SK-N-SH treated with all-trans-retinoic acid at 6 μM for 48 hours (cell line): ENCODE data around the gene ERH.
A peak's percentile ranks its signal among the peaks of the same experiment; 100 is the strongest.

Experiments
- ATAC-seq: fragments of 200-7000 bp; cut with Tn5 transposase; 3 replicates; pipeline ENCODE4 v1.9.1; 2020; ENCODE audit warnings: mild to moderate bottlenecking, moderate library complexity
- ARNTL ChIP-seq: fragments of 450-650 bp; formaldehyde crosslinking; IDR thresholded peaks from 2 replicates; pipeline ENCODE4 v1.5.0; 2020; ENCODE audit warnings: low read depth, mild to moderate bottlenecking, moderate library complexity, borderline replicate concordance
- BACH2 ChIP-seq: fragments of 250-450 bp; sonication (Bioruptor Pico); IDR thresholded peaks from 2 replicates; pipeline ENCODE4 v1.9.0; 2021; ENCODE audit warnings: mild to moderate bottlenecking, borderline replicate concordance
- CREB5 ChIP-seq: fragments of 250-450 bp; sonication (Bioruptor Pico); IDR thresholded peaks from 2 replicates; pipeline ENCODE4 v1.5.1; 2020; ENCODE audit warnings: low read depth, mild to moderate bottlenecking, moderate library complexity
- CSDC2 ChIP-seq: fragments of 250-450 bp; sonication (Bioruptor Pico); IDR thresholded peaks from 2 replicates; pipeline ENCODE4 v1.5.0; 2020; ENCODE audit warnings: mild to moderate bottlenecking, moderate library complexity
- CSRNP3 ChIP-seq: fragments of 250-450 bp; sonication (Bioruptor Pico); IDR thresholded peaks from 2 replicates; pipeline ENCODE4 v1.5.1; 2021; ENCODE audit warnings: mild to moderate bottlenecking, moderate library complexity
- ESRRG ChIP-seq: fragments of 250-450 bp; sonication (Bioruptor Pico); IDR thresholded peaks from 2 replicates; pipeline ENCODE4 v1.6.1; 2021; ENCODE audit warnings: mild to moderate bottlenecking
- GLIS3 ChIP-seq: fragments of 250-450 bp; sonication (Bioruptor Pico); IDR thresholded peaks from 2 replicates; pipeline ENCODE4 v1.5.0; 2020; ENCODE audit warnings: mild to moderate bottlenecking, moderate library complexity
- ISL1 ChIP-seq: fragments of 250-450 bp; sonication (Bioruptor Pico); IDR thresholded peaks from 2 replicates; pipeline ENCODE4 v2.1.2; 2022; ENCODE audit warnings: mild to moderate bottlenecking, moderate library complexity
- OSR1 ChIP-seq: fragments of 250-450 bp; sonication (Bioruptor Pico); IDR thresholded peaks from 2 replicates; pipeline ENCODE4 v1.8.0; 2022; ENCODE audit warnings: moderate library complexity, mild to moderate bottlenecking, inconsistent platforms
- PATZ1 ChIP-seq: fragments of 250-450 bp; sonication (Bioruptor Pico); IDR thresholded peaks from 2 replicates; pipeline ENCODE4 v1.8.0; 2020; ENCODE audit warnings: mild to moderate bottlenecking, moderate library complexity, borderline replicate concordance
- POU6F1 ChIP-seq: fragments of 250-450 bp; sonication (Bioruptor Pico); IDR thresholded peaks from 2 replicates; pipeline ENCODE4 v1.8.0; 2021; ENCODE audit warnings: low read depth, mild to moderate bottlenecking, moderate library complexity, borderline replicate concordance
- PPARA ChIP-seq: fragments of 250-450 bp; sonication (Bioruptor Pico); IDR thresholded peaks from 2 replicates; pipeline ENCODE4 v1.5.0; 2020; ENCODE audit warnings: mild to moderate bottlenecking, borderline replicate concordance
- RARB ChIP-seq: fragments of 250-450 bp; sonication (Bioruptor Pico); IDR thresholded peaks from 2 replicates; pipeline ENCODE4 v1.8.0; 2021; ENCODE audit warnings: mild to moderate bottlenecking, moderate library complexity
- SNAI2 ChIP-seq: fragments of 250-450 bp; sonication (Bioruptor Pico); IDR thresholded peaks from 2 replicates; pipeline ENCODE4 v1.5.0; 2020; ENCODE audit warnings: mild to moderate bottlenecking, moderate library complexity
- TCF4 ChIP-seq: fragments of 250-450 bp; sonication (Bioruptor Pico); IDR thresholded peaks from 2 replicates; pipeline ENCODE4 v1.8.0; 2021; ENCODE audit warnings: mild to moderate bottlenecking, moderate library complexity, borderline replicate concordance
- TOX ChIP-seq: fragments of 250-450 bp; sonication (Bioruptor Pico); IDR thresholded peaks from 2 replicates; pipeline ENCODE4 v1.8.0; 2021; ENCODE audit warnings: mild to moderate bottlenecking, moderate library complexity, borderline replicate concordance
- TSHZ2 ChIP-seq: fragments of 250-450 bp; sonication (Bioruptor Pico); IDR thresholded peaks from 2 replicates; pipeline ENCODE4 v1.5.0; 2020; ENCODE audit warnings: mild to moderate bottlenecking, moderate library complexity
- ZC3H10 ChIP-seq: fragments of 250-450 bp; sonication (Bioruptor Pico); IDR thresholded peaks from 2 replicates; pipeline ENCODE4 v1.5.1; 2021; ENCODE audit warnings: mild to moderate bottlenecking, moderate library complexity
- ZFP3 ChIP-seq: fragments of 250-450 bp; sonication (Bioruptor Pico); IDR thresholded peaks from 2 replicates; pipeline ENCODE4 v1.5.0; 2020; ENCODE audit warnings: mild to moderate bottlenecking, moderate library complexity
- ZFP30 ChIP-seq: fragments of 450-650 bp; formaldehyde crosslinking; IDR thresholded peaks from 2 replicates; pipeline ENCODE4 v1.5.0; 2022; ENCODE audit warnings: mild to moderate bottlenecking, moderate library complexity
- ZNF565 ChIP-seq: fragments of 450-650 bp; formaldehyde crosslinking; conservative IDR thresholded peaks from 2 replicates; pipeline ENCODE4 v1.5.0; 2020; ENCODE audit warnings: low read depth, mild to moderate bottlenecking, moderate library complexity
- ZNF70 ChIP-seq: fragments of 450-650 bp; formaldehyde crosslinking; IDR thresholded peaks from 2 replicates; pipeline ENCODE4 v1.5.0; 2020; ENCODE audit warnings: mild to moderate bottlenecking, moderate library complexity
- ZNF8 ChIP-seq: fragments of 450-650 bp; formaldehyde crosslinking; IDR thresholded peaks from 2 replicates; pipeline ENCODE4 v1.5.0; 2020; ENCODE audit warnings: mild to moderate bottlenecking, moderate library complexity

ERH gene

GRCh38 chr14:69398053-69398817 is at the start of gene ERH, which contains the start of gene SLC39A9:
TSS of gene ERH (minus strand) at chr14:69398299. CDS start at chr14:69398233, 66 bp downstream.
TSS of gene SLC39A9 (plus strand) at chr14:69398692. CDS start at chr14:69399370, 678 bp downstream.
- ATAC-seq: peak; percentile 93
- no peak for TF ChIP-seq ZC3H10
- TF ChIP-seq TSHZ2 (CRISPR knock-in tag): 0 out of 2 replicates have a peak, but pooled peaks have one; percentile 20
- no peak for TF ChIP-seq ZNF565 (CRISPR knock-in tag)
- TF ChIP-seq ZNF70 (CRISPR knock-in tag): peak; percentile 17; the same call in 1 of the 2 replicates
- TF ChIP-seq ARNTL: no peak
- no peak for TF ChIP-seq TOX (CRISPR knock-in tag)
- no peak for TF ChIP-seq GLIS3 (CRISPR knock-in tag)
- 0 out of 2 replicates have a peak, but pooled peaks have one; percentile 2 for TF ChIP-seq ZNF8 (CRISPR knock-in tag)
- TF ChIP-seq CSDC2 (CRISPR knock-in tag): no peak
- no peak for TF ChIP-seq TCF4

- TF ChIP-seq ZC3H10: no peak
- no peak for ATAC-seq
Measured at GRCh38 chr14:69443296-69443805, 45.3 kb upstream of the ERH start.

GRCh38 chr14:69441948-69442347 is 43.8 kb upstream of the ERH start:
- TF ChIP-seq ESRRG (CRISPR knock-in tag) (no peak), RARB (CRISPR knock-in tag) (no peak), POU6F1 (no peak), SNAI2 (CRISPR knock-in tag) (no peak), TOX (CRISPR knock-in tag) (no peak), ZFP30 (no peak), ZFP3 (CRISPR knock-in tag) (no peak), GLIS3 (CRISPR knock-in tag) (no peak), CREB5 (no peak), CSRNP3 (no peak), PATZ1 (CRISPR knock-in tag) (no peak), OSR1 (CRISPR knock-in tag) (no peak), ARNTL (no peak), TSHZ2 (CRISPR knock-in tag) (no peak), ZNF8 (CRISPR knock-in tag) (no peak), PPARA (CRISPR knock-in tag) (no peak), ZC3H10 (no peak), ZNF565 (CRISPR knock-in tag) (no peak), BACH2 (no peak), ISL1 (no peak)
- ATAC-seq: no peak
